ENCODE results near the gene PPT2.

DNA sequence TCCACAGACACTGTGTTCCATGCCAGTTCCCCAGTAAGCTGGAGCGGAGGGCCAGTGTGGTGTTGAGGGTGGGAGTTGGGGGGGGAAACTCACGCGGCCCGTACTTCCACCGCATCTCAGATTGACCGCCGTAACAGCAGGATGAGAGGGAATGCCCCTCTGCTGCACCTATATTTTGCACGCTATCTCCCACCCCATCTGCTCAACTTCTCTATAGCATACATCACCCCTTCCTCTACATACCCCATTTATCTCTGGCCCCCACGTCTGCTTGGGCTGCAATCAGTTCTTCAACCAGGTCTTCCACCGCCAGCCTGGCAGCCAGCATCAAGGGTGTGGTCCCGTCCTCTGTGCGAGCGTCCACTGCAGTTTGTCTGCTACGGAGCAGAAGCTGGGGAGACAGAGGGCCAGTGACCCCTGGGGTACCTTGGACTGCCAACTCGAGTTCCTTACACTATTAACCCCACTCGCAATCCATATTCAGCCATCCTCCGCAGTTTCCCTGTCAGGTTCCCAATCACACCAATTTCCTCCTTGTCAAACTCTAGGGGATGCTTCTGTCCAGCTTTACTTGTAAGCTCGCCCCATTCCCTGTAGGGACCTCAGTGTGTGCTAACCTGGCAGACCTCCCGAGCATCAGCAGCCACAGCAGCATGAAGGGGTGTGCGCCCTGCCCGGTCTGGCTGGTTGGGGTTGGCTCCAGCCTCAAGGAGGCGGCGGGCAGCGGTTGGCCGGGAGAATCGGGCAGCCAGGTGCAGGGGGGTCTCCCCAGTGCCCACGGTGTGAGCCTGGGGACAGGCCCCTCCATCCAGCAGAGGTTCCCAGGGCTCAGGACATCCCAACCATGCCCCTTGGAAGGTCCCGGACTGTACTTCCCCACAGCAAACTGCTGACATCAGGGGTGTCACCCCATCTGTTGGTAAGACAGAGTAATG, 43.0 kb downstream of the PPT2 start:
- TF ChIP-seq POLR2A (IDR thresholded peaks at IDR 0.05; ENCODE audit: low read depth) = no peak
- TF ChIP-seq, protein P1, sequence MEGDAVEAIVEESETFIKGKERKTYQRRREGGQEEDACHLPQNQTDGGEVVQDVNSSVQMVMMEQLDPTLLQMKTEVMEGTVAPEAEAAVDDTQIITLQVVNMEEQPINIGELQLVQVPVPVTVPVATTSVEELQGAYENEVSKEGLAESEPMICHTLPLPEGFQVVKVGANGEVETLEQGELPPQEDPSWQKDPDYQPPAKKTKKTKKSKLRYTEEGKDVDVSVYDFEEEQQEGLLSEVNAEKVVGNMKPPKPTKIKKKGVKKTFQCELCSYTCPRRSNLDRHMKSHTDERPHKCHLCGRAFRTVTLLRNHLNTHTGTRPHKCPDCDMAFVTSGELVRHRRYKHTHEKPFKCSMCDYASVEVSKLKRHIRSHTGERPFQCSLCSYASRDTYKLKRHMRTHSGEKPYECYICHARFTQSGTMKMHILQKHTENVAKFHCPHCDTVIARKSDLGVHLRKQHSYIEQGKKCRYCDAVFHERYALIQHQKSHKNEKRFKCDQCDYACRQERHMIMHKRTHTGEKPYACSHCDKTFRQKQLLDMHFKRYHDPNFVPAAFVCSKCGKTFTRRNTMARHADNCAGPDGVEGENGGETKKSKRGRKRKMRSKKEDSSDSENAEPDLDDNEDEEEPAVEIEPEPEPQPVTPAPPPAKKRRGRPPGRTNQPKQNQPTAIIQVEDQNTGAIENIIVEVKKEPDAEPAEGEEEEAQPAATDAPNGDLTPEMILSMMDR (IDR thresholded peaks at IDR 0.05) = no peak
- no peak for TF ChIP-seq POLR2AphosphoS5 (IDR thresholded peaks at IDR 0.05)
